GM19328 (cell line): ENCODE results near the gene TRIM37.
"Not testable (repeated sequence)": the region's sequence is repeated elsewhere in the genome, so short reads cannot be mapped to it uniquely, and the experiment has no call there.

Source experiments
- ATAC-seq: cut with Tn5 transposase; IDR thresholded peaks from one replicate; pipeline ENCODE4 v1.9.1; 2021; ENCODE audit warnings: mild to moderate bottlenecking, moderate library complexity; ENCODE audit not compliant: unreplicated experiment

TRIM37 gene

GRCh38 chr17:58956997-58957724 is 149.5 kb downstream of the TRIM37 start:
- no peak for ATAC-seq

- ATAC-seq = not testable (repeated sequence)
Measured at GRCh38 chr17:58954358-58954757, 152.3 kb downstream of the TRIM37 start.

GRCh38 chr17:58947824-58948223 is 158.9 kb downstream of the TRIM37 start:
- ATAC-seq = no peak

GRCh38 chr17:58947411-58947810 is 159.3 kb downstream of the TRIM37 start:
- no peak for ATAC-seq

GRCh38 chr17:58944166-58944565 is 162.5 kb downstream of the TRIM37 start:
- ATAC-seq = no peak

GRCh38 chr17:58936295-58936694 is 170.4 kb downstream of the TRIM37 start:
- no peak for ATAC-seq

DNA sequence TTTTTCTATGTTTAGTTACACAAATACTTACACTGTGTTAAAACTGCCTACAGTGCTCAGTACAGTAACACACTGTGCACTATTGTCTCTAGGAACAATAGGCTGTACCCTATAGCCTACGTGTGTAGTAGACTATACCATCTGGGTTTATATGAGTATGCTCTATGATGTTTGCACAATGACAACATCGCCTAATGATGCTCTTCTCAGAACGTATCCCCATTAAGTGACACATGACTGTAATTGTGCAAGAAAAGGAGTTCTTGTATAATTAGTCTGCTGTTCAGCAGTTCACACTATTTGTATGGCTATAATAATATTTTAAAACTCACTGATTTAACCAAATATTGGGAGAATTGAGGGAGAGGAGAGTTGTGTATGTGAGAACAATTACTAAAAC is 173.7 kb downstream of the TRIM37 start:
- no peak for ATAC-seq
